GM19463 (cell line): Measurements from ENCODE around the gene STK10.
"Not testable (repeated sequence)": the region's sequence is repeated elsewhere in the genome, so short reads cannot be mapped to it uniquely, and the experiment has no call there.

ENCODE experiments used
- ATAC-seq: cut with Tn5 transposase; IDR thresholded peaks from one replicate; pipeline ENCODE4 v1.9.1; 2021; ENCODE audit warnings: mild to moderate bottlenecking, moderate library complexity; ENCODE audit not compliant: unreplicated experiment

STK10 gene

GRCh38 chr5:172188033-172188892, at the start of gene STK10:
Gene STK10, minus strand, starts transcription at chr5:172188224. Its CDS starts 182 bp downstream, at chr5:172188042.
- peak; percentile 69 for ATAC-seq

- no peak for ATAC-seq
Measured at GRCh38 chr5:172235827-172236736, 48.1 kb upstream of the STK10 start.

GRCh38 chr5:172235132-172235780, 47.2 kb upstream of the STK10 start:
- peak; percentile 77 for ATAC-seq

- no peak for ATAC-seq
Measured at GRCh38 chr5:172234031-172234430, 46.0 kb upstream of the STK10 start.

GRCh38 chr5:172229904-172230303, 41.9 kb upstream of the STK10 start:
- no peak for ATAC-seq

GRCh38 chr5:172224996-172225395, 37.0 kb upstream of the STK10 start:
- ATAC-seq, result no peak

GRCh38 chr5:172223901-172224873, 36.2 kb upstream of the STK10 start:
- ATAC-seq, result peak; percentile 68

- ATAC-seq, result no peak
Measured at GRCh38 chr5:172219296-172219695, 31.3 kb upstream of the STK10 start.

- no peak for ATAC-seq
Measured at GRCh38 chr5:172216345-172216744, 28.3 kb upstream of the STK10 start.

- ATAC-seq, result no peak
Measured at GRCh38 chr5:172213126-172213525, 25.1 kb upstream of the STK10 start.

GRCh38 chr5:172211676-172212075, 23.7 kb upstream of the STK10 start:
- ATAC-seq, result no peak

- no peak for ATAC-seq
Measured at GRCh38 chr5:172209714-172210113, 21.7 kb upstream of the STK10 start.

- no peak for ATAC-seq
Measured at GRCh38 chr5:172207511-172207910, 19.5 kb upstream of the STK10 start.

GRCh38 chr5:172205984-172206383, 18.0 kb upstream of the STK10 start:
- not testable (repeated sequence) for ATAC-seq

- no peak for ATAC-seq
Measured at GRCh38 chr5:172200476-172200875, 12.5 kb upstream of the STK10 start.

- no peak for ATAC-seq
Measured at GRCh38 chr5:172199446-172199845, 11.4 kb upstream of the STK10 start.

- not testable (repeated sequence) for ATAC-seq
Measured at GRCh38 chr5:172197775-172198174, 9.8 kb upstream of the STK10 start.

GRCh38 chr5:172194985-172195774, 7.2 kb upstream of the STK10 start:
- no peak for ATAC-seq

- no peak for ATAC-seq
Measured at GRCh38 chr5:172193872-172194271, 5.8 kb upstream of the STK10 start, which contains the start of gene EFCAB9. Gene EFCAB9, plus strand, starts transcription at chr5:172194172. Its CDS starts 1 bp downstream, at chr5:172194173.
